ENCODE results near the gene ANKRD13D. TPM values are rescaled to one million over a fixed set of nuclear protein-coding genes. Genes with fewer than 3 reads are reported as not detected.

The ANKRD13D gene
- total RNA-seq, 1 donor from 2014 or later, result 40.8 TPM

DNA sequence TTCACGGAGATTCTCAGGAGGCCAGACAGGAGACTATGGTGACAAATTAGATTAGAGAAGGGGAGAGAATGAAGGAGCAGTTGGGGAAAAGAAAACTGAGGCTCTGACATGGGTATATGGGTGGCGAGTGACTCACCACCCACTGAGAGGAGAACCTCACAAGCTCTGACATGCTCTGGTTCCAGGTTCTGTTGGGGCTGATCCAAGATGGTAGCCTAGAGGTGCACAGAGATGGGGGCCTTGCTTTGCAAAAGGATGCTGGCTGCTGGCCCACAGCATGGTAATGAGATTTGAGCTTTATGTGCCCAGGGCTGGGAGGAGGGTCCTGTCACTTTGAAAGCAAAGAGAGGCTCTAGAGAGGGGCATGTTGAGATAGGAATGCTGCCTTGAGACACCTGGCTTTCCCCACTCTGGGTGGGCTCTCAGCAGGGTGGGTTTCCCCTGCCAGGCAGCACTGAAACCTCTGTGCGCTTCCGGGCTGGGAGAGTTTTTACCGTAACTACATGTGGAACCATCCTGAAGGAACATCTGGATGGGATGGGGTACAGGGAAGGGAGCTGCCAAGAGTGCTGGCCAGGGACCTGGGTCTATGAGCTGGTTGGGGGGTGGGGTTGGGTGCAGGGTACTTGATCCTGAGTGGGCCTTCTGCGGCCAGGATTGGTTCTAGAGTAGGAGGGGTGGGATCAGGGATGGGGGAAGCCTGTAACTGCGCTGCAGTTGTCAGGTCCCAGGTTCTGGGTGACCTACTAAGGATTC is 24.0 kb upstream of the ANKRD13D start:
- Mint-ChIP-seq H3K27me3 (ENCODE audit: low read depth, unreplicated experiment) (peaks cover 5% of the 10 kb centered on the region), H3K36me3 (ENCODE audit: low read depth, unreplicated experiment) (peaks cover 4% of the 10 kb centered on the region), H3K27ac (ENCODE audit: unreplicated experiment) (peak overlapping the region; percentile 41), H3K4me3 (ENCODE audit: unreplicated experiment) (peak overlapping the region; percentile 80), H3K9me3 (ENCODE audit: unreplicated experiment) (no peaks in the 10 kb centered on the region), H3K4me1 (ENCODE audit: low read depth, unreplicated experiment) (peaks cover 19% of the 10 kb centered on the region)
- H3K27ac ChIP-seq (ENCODE audit: low read depth, low read length), result no peak overlapping the region
- peaks cover 37% of the 10 kb centered on the region for H3K4me1 ChIP-seq (ENCODE audit: insufficient read depth, low read length)
- peaks cover 41% of the 10 kb centered on the region for H3K79me2 ChIP-seq (ENCODE audit: insufficient read depth, low read length)
- no peaks in the 10 kb centered on the region for H3K36me3 ChIP-seq (ENCODE audit: insufficient read depth, low read length)
- H3K4me2 ChIP-seq (ENCODE audit: low read length), result no peak overlapping the region
- no peak overlapping the region for H3K4me3 ChIP-seq (ENCODE audit: insufficient read depth, low read depth, low read length)
- H4K20me1 ChIP-seq (ENCODE audit: insufficient read depth, low read length), result peaks cover 32% of the 10 kb centered on the region
- DNase-seq (ENCODE audit: low read depth) (no peak), FAIRE-seq (no peak)
- H2AFZ ChIP-seq (ENCODE audit: low read depth, low read length), result no peak overlapping the region
- TF ChIP-seq, protein P1, sequence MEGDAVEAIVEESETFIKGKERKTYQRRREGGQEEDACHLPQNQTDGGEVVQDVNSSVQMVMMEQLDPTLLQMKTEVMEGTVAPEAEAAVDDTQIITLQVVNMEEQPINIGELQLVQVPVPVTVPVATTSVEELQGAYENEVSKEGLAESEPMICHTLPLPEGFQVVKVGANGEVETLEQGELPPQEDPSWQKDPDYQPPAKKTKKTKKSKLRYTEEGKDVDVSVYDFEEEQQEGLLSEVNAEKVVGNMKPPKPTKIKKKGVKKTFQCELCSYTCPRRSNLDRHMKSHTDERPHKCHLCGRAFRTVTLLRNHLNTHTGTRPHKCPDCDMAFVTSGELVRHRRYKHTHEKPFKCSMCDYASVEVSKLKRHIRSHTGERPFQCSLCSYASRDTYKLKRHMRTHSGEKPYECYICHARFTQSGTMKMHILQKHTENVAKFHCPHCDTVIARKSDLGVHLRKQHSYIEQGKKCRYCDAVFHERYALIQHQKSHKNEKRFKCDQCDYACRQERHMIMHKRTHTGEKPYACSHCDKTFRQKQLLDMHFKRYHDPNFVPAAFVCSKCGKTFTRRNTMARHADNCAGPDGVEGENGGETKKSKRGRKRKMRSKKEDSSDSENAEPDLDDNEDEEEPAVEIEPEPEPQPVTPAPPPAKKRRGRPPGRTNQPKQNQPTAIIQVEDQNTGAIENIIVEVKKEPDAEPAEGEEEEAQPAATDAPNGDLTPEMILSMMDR (IDR thresholded peaks at IDR 0.05; ENCODE audit: insufficient read depth, low read depth, low read length), result no peak
- no peak for TF ChIP-seq EZH2 (IDR thresholded peaks at IDR 0.05; ENCODE audit: insufficient read depth, low read length)
- no peaks in the 10 kb centered on the region for H3K27me3 ChIP-seq (ENCODE audit: insufficient read depth, low read length)
- no peak overlapping the region for H3K9ac ChIP-seq (ENCODE audit: low read length)
- H3K9me3 ChIP-seq (ENCODE audit: insufficient read depth, low read depth, low read length), result no peaks in the 10 kb centered on the region

GRCh38 chr11:67265633-67266448 is 23.3 kb upstream of the ANKRD13D start:
- no peaks in the 10 kb centered on the region for H3K27me3 ChIP-seq (ENCODE audit: insufficient read depth, low read length)
- H3K27ac ChIP-seq (ENCODE audit: low read depth, low read length), result no peak overlapping the region
- peaks cover 40% of the 10 kb centered on the region for H4K20me1 ChIP-seq (ENCODE audit: insufficient read depth, low read length)
- FAIRE-seq (no peak), DNase-seq (ENCODE audit: low read depth) (no peak)
- H3K9ac ChIP-seq (ENCODE audit: low read length), result peak overlapping the region; percentile 52
- peak overlapping the region; percentile 81 for H3K4me2 ChIP-seq (ENCODE audit: low read length)
- Mint-ChIP-seq H3K27ac (ENCODE audit: unreplicated experiment) (no peak overlapping the region), H3K4me1 (ENCODE audit: low read depth, unreplicated experiment) (peaks cover 25% of the 10 kb centered on the region), H3K9me3 (ENCODE audit: unreplicated experiment) (no peaks in the 10 kb centered on the region), H3K4me3 (ENCODE audit: unreplicated experiment) (peak overlapping the region; percentile 80), H3K36me3 (ENCODE audit: low read depth, unreplicated experiment) (peaks cover 4% of the 10 kb centered on the region), H3K27me3 (ENCODE audit: low read depth, unreplicated experiment) (peaks cover 5% of the 10 kb centered on the region)
- H2AFZ ChIP-seq (ENCODE audit: low read depth, low read length), result peak overlapping the region; percentile 35
- H3K9me3 ChIP-seq (ENCODE audit: insufficient read depth, low read depth, low read length), result no peaks in the 10 kb centered on the region
- H3K79me2 ChIP-seq (ENCODE audit: insufficient read depth, low read length), result peaks cover 49% of the 10 kb centered on the region
- H3K36me3 ChIP-seq (ENCODE audit: insufficient read depth, low read length), result no peaks in the 10 kb centered on the region
- TF ChIP-seq, protein P1 (IDR thresholded peaks at IDR 0.05; ENCODE audit: insufficient read depth, low read depth, low read length), result peak; percentile 29
- TF ChIP-seq EZH2 (IDR thresholded peaks at IDR 0.05; ENCODE audit: insufficient read depth, low read length), result no peak
- H3K4me1 ChIP-seq (ENCODE audit: insufficient read depth, low read length), result peaks cover 45% of the 10 kb centered on the region
- peak overlapping the region; percentile 41 for H3K4me3 ChIP-seq (ENCODE audit: insufficient read depth, low read depth, low read length)

Data from astrocyte (in vitro differentiated cells and primary cell).